ENCODE measurements around the gene CDK1. TPM values are rescaled to one million over a fixed set of nuclear protein-coding genes. Genes with fewer than 3 reads are reported as not detected.

CDK1 gene
- total and polyA plus RNA-seq, 2 of the 8 experiments (the other 6 are each of a cell fraction or from before 2014, with no cell fraction given): 29.4 to 111 TPM

DNA sequence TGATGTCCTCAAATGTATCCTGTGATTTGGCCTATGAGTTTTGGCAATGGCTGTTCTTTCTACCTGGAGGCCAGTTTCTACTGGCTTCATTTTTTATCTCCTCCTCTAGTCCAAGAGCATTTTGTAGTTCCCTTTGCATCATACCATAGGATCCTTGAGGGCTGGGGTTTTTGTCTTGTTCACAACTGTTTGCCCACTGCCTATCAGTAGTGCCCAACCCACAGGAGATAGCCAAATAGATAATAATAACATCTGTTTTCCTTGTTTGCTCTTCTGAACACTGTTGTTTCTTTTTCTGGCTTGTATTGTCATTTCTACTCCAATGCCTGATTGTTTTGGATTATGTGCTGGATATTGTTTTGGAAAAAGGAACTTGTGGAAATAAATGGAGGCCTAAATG lies 3.4 kb downstream of the CDK1 start (continued):
- TF ChIP-seq, protein P1, sequence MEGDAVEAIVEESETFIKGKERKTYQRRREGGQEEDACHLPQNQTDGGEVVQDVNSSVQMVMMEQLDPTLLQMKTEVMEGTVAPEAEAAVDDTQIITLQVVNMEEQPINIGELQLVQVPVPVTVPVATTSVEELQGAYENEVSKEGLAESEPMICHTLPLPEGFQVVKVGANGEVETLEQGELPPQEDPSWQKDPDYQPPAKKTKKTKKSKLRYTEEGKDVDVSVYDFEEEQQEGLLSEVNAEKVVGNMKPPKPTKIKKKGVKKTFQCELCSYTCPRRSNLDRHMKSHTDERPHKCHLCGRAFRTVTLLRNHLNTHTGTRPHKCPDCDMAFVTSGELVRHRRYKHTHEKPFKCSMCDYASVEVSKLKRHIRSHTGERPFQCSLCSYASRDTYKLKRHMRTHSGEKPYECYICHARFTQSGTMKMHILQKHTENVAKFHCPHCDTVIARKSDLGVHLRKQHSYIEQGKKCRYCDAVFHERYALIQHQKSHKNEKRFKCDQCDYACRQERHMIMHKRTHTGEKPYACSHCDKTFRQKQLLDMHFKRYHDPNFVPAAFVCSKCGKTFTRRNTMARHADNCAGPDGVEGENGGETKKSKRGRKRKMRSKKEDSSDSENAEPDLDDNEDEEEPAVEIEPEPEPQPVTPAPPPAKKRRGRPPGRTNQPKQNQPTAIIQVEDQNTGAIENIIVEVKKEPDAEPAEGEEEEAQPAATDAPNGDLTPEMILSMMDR (IDR thresholded peaks at IDR 0.05; ENCODE audit: control extremely low read depth in 1 of 3, insufficient read depth in 1 of 3, low read depth in 1 of 3, low read length in 3 of 3): no peak
- TF ChIP-seq CBX8 (IDR thresholded peaks at IDR 0.05; ENCODE audit: borderline replicate concordance, low read depth, low read length) (no peak), SUZ12 (IDR thresholded peaks at IDR 0.05; ENCODE audit: low read length) (no peak), RFX5 (IDR thresholded peaks at IDR 0.05; ENCODE audit: borderline replicate concordance, low read depth, low read length) (no peak), SAP30 (IDR thresholded peaks at IDR 0.05; ENCODE audit: insufficient read depth, insufficient replicate concordance, low read length) (no peak)

Data from H1 (cell line).